Activated CD4-positive, alpha-beta T cell treated with anti-CD3 and anti-CD28 coated beads, Interleukin-2, amount 10 ng/mL, durations not matched to agents 7 days and 5 days (primary cell): Measurements from ENCODE around the gene VSX2. TPM values are rescaled to one million over a fixed set of nuclear protein-coding genes. Genes with fewer than 3 reads are reported as not detected.

Source experiments
- CTCF ChIA-PET: fragments of 350-600 bp; sonication (Branson Sonifier 250); formaldehyde crosslinking; loops from one replicate; lab custom pipeline; 2021; ENCODE audit warnings: antibody characterized with exemption; lab: Charles Lee
- POLR2A ChIA-PET: fragments of 350-600 bp; sonication (Branson Sonifier 250); formaldehyde crosslinking; loops from one replicate; lab custom pipeline; 2021; ENCODE audit warnings: antibody characterized with exemption; lab: Charles Lee
- DNase-seq: peaks from one replicate; pipeline ENCODE4 v3.0.0-alpha.2; 2020
- H3K27ac Mint-ChIP-seq: one replicate; pipeline ENCODE4 v1.8.0; 2021; ENCODE audit warnings: mild to moderate bottlenecking, moderate library complexity, mixed read lengths
- H3K27me3 Mint-ChIP-seq: one replicate; pipeline ENCODE4 v1.8.0; 2021; ENCODE audit warnings: mixed read lengths
- H3K36me3 Mint-ChIP-seq: one replicate; pipeline ENCODE4 v1.8.0; 2021; ENCODE audit warnings: low read depth, mixed read lengths
- H3K4me1 Mint-ChIP-seq: one replicate; pipeline ENCODE4 v1.8.0; 2021; ENCODE audit warnings: mixed read lengths
- H3K4me3 Mint-ChIP-seq: one replicate; pipeline ENCODE4 v1.8.0; 2021; ENCODE audit warnings: mild to moderate bottlenecking, moderate library complexity, mixed read lengths
- H3K9me3 Mint-ChIP-seq: one replicate; pipeline ENCODE4 v1.8.0; 2021; ENCODE audit warnings: mixed read lengths
- total RNA-seq, 2 experiments: library from RNA; stranded (reverse); gene quantifications; one replicate each; pipeline ENCODE4 v1.2.3, GENCODE V29; 2021

The VSX2 gene
- not detected for total RNA-seq

DNA sequence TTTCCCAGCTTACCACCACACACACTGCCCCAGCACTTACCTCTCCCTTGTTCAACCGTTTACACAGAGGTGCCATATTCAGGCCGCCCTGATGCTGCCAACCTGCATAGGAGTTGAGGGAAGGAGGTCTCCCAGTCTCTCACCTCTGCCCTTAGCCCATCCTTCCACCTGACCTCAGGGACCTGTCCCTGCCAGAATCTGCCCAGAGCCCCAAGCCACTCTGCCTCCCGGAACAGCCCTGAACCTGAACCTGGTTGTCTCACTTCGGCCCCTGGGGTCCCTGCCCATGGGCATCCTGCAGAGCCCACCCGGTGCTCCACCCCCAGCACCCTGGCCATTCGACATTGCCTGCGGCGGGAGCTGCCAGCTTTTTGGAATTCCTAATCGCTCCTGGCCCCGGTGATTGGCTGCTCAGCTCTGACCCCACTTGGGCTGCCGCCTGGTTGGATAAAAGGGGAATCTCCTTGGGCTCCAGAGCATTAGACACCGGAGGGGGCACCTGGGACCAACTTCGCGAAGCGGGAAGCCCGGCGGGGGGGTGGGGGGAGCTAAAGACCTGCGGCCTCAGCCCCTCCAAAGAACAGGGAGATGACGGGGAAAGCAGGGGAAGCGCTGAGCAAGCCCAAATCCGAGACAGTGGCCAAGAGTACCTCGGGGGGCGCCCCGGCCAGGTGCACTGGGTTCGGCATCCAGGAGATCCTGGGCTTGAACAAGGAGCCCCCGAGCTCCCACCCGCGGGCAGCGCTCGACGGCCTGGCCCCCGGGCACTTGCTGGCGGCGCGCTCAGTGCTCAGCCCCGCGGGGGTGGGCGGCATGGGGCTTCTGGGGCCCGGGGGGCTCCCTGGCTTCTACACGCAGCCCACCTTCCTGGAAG, at the start of gene VSX2:
VSX2 (plus strand) TSS at position 476 of the 874 bp plus-strand sequence; CDS start at position 589, 113 bp downstream.
- no peaks in the 10 kb centered on the region for H3K36me3 Mint-ChIP-seq
- no peak within 1 kb of the TSS for H3K4me3 Mint-ChIP-seq
- CTCF ChIA-PET: interaction anchor here (1.0 to 3.1 kb wide), 3 partner anchors 9 to 18 kb away, joined by 3 to 8 read pairs (median 5); no protein-coding TSS in a partner anchor
- POLR2A ChIA-PET: no interaction called here
- no peaks in the 10 kb centered on the region for H3K9me3 Mint-ChIP-seq
- peaks cover 18% of the 10 kb centered on the region for H3K4me1 Mint-ChIP-seq
- H3K27me3 Mint-ChIP-seq: peaks cover 78% of the 10 kb centered on the region
- no peak for DNase-seq
- no peak within 1 kb of the TSS for H3K27ac Mint-ChIP-seq

DNA sequence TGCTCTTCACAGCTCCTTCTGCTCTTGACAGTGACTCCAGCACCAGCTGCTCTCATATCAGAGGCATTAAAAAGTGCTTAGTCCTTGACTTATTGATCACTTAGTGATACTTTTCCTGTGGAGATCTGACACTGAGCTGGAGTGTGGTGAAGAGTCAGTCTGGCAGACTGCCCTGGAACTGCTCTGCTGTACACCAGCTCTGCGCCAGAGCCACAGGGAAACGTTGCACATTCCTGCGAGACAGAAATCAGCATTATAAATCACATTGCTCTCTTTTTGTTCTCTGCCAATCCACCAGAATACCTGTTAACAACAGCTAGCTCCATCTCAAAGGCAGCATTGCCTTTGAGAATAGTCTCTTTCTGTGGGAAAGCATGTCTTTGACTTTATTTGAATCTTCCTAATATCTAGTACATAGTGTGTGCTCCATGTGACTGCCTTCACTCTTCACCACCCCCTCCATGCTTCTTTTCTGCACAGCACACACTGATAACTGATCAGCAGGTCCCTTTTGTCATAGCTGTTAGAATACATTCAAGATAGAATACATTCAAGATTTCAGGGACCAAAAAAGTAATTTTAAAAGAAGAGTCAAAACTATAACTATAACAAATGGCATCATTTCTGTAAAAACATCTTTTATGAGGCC, 48.2 kb upstream of the VSX2 start:
- no peak overlapping the region for H3K27ac Mint-ChIP-seq
- CTCF ChIA-PET: interaction anchor here (1.3 kb wide), 1 partner anchor 13 kb away, joined by 4 read pairs; no protein-coding TSS in a partner anchor
- POLR2A ChIA-PET: no interaction called here
- H3K27me3 Mint-ChIP-seq: no peaks in the 10 kb centered on the region
- H3K4me1 Mint-ChIP-seq: no peaks in the 10 kb centered on the region
- H3K9me3 Mint-ChIP-seq: no peaks in the 10 kb centered on the region
- DNase-seq: no peak
- H3K36me3 Mint-ChIP-seq: no peaks in the 10 kb centered on the region
- H3K4me3 Mint-ChIP-seq: no peak overlapping the region

DNA sequence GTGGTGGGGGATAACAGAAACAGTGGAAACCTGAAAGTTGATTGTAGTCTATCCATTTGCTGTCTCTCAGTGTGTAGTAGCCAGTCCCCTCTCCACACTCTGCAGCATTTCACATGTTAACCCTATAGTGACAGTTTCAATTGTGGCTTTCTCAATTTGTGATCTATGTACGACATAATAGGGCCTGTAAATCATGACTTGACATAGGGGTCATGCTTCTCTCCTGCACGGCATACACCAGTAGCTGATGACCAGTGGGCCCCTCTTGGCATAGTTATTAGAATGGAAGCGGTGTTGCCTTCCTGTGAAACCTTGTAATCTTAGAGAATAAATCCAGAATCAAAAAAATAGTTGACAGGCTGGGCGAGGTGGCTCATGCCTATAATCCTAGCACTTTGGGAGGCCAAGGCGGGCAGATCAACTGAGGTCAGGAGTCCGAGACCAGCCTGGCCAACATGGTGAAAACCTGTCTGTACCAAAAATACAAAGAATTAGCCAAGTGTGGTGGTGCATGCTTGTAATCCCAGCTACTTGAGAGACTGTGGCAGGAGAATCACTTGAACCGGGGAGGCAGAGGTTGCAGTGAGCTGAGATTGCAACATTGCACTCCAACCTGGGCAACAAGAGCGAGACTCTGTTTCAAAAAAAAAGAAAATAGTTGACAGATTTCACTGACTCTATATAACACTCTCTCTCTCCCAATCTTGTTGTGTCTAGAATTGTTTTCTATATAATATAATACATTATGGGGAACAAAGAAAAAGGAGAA, 44.6 kb upstream of the VSX2 start:
- H3K4me3 Mint-ChIP-seq: no peak overlapping the region
- no peaks in the 10 kb centered on the region for H3K36me3 Mint-ChIP-seq
- H3K27ac Mint-ChIP-seq: no peak overlapping the region
- DNase-seq: no peak
- ChIA-PET CTCF (no interaction called here), POLR2A (no interaction called here)
- no peaks in the 10 kb centered on the region for H3K27me3 Mint-ChIP-seq
- H3K4me1 Mint-ChIP-seq: no peaks in the 10 kb centered on the region
- no peaks in the 10 kb centered on the region for H3K9me3 Mint-ChIP-seq

- H3K27ac Mint-ChIP-seq: no peak overlapping the region
- H3K36me3 Mint-ChIP-seq: no peaks in the 10 kb centered on the region
- CTCF ChIA-PET: interaction anchor here (0.6 kb wide), 1 partner anchor 25 kb away, joined by 3 read pairs; no protein-coding TSS in a partner anchor
- no peak overlapping the region for H3K4me3 Mint-ChIP-seq
- POLR2A ChIA-PET: no interaction called here
- H3K4me1 Mint-ChIP-seq: no peaks in the 10 kb centered on the region
- no peak for DNase-seq
- no peaks in the 10 kb centered on the region for H3K27me3 Mint-ChIP-seq
- no peaks in the 10 kb centered on the region for H3K9me3 Mint-ChIP-seq
Observed at GRCh38 chr14:74195623-74196022, 43.6 kb upstream of the VSX2 start.

DNA sequence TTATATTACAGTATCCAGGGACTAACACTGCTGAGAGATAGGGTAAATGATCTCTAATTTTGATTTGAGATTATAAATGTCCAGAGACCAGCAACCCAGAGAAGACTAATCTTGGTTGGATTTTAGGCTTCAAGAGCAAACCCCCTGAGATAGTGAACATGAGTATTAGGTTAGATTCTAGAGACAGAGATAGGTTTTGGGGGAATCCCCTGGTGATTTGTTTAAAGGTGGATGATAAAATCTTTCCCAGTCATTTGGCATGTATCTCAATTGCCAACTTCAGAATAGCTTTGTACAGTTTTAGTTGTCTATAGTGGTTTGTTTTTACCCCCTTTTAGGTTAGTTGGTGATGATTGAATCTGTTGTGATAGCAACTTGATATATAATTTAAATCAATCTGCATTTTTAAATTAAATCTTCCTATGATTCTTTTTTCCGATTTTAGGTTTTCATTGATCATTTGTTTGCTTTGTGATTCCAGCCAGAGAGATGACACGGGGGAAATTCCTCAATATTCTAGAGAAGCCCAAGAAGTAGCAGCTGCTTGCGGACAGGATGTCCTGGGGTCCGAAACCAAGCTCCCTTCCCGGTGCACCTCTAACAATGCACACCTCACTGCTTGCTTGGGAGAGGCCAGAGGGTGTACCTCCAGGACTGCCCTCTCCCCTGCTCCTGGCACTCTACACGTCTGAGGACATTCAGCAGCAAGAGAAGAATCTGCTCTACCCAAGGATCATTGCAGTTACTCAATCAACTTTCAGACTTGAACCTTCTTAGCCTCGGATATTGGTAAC, 40.6 kb upstream of the VSX2 start:
- POLR2A ChIA-PET: no interaction called here
- Mint-ChIP-seq H3K9me3 (no peaks in the 10 kb centered on the region), H3K27ac (no peak overlapping the region), H3K36me3 (no peaks in the 10 kb centered on the region), H3K4me1 (no peaks in the 10 kb centered on the region), H3K27me3 (no peaks in the 10 kb centered on the region), H3K4me3 (no peak overlapping the region)
- CTCF ChIA-PET: interaction anchor here (0.6 to 1.5 kb wide), 2 partner anchors 17 to 377 kb away, joined by 3 to 6 read pairs; no protein-coding TSS in a partner anchor
- no peak for DNase-seq

- no peaks in the 10 kb centered on the region for H3K9me3 Mint-ChIP-seq
- no peaks in the 10 kb centered on the region for H3K27me3 Mint-ChIP-seq
- H3K27ac Mint-ChIP-seq: no peak overlapping the region
- no peak for DNase-seq
- no peaks in the 10 kb centered on the region for H3K4me1 Mint-ChIP-seq
- no peak overlapping the region for H3K4me3 Mint-ChIP-seq
- no peaks in the 10 kb centered on the region for H3K36me3 Mint-ChIP-seq
- POLR2A ChIA-PET: no interaction called here
- CTCF ChIA-PET: interaction anchor here (0.6 kb wide), 1 partner anchor 623 kb away, joined by 4 read pairs; no protein-coding TSS in a partner anchor
Observed at GRCh38 chr14:74202113-74202512, 37.1 kb upstream of the VSX2 start.

DNA sequence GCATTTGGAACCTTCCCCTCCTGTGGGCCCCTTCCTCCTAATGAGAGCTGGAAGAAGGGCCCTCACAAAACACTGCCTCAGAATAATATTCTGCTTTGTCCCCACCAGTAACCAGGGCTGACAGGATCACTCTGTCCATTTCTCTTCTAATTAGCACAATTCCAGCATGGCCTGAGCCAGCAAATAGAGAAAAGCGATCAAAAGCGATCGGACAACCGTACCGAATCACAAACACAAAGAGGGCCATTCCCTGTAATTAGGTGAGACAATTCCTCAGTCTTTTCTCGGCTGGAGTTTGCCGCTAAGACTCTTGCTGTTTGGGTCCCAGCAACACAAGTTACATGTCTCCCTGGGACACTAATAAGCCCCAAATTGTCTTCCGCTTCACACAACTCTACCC, 35.6 kb upstream of the VSX2 start:
- CTCF ChIA-PET: no interaction called here
- no peak overlapping the region for H3K27ac Mint-ChIP-seq
- H3K9me3 Mint-ChIP-seq: no peaks in the 10 kb centered on the region
- POLR2A ChIA-PET: no interaction called here
- DNase-seq: no peak
- no peaks in the 10 kb centered on the region for H3K36me3 Mint-ChIP-seq
- H3K27me3 Mint-ChIP-seq: no peaks in the 10 kb centered on the region
- H3K4me1 Mint-ChIP-seq: no peaks in the 10 kb centered on the region
- no peak overlapping the region for H3K4me3 Mint-ChIP-seq

- ChIA-PET POLR2A (no interaction called here), CTCF (interaction anchor here (0.6 kb wide), 1 partner anchor 93 kb away, joined by 3 read pairs; no protein-coding TSS in a partner anchor)
- Mint-ChIP-seq H3K4me3 (no peak overlapping the region), H3K9me3 (no peaks in the 10 kb centered on the region), H3K27me3 (peaks cover 3% of the 10 kb centered on the region), H3K27ac (no peak overlapping the region), H3K36me3 (no peaks in the 10 kb centered on the region), H3K4me1 (no peaks in the 10 kb centered on the region)
- DNase-seq: no peak
Observed at GRCh38 chr14:74204491-74204890, 34.8 kb upstream of the VSX2 start.

DNA sequence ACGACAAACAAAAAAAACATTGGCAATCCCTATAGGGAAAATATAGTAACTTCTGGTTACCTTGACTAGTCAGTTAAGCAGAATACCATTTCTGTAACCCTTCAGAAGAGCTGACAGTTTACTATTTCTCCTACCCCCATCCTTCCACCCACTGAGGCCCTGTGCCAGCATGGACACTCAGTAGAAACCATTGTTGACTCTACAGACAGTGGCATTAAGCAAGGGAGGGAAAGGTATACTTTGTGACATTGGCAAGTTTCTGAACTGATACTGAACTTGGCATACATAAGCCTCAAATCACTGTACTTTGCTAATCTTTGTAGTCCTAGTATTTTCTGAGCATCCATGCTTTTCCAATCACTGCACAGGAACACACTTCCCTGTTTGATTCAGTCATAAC, 33.4 kb upstream of the VSX2 start:
- CTCF ChIA-PET: no interaction called here
- no peaks in the 10 kb centered on the region for H3K4me1 Mint-ChIP-seq
- H3K27ac Mint-ChIP-seq: no peak overlapping the region
- H3K9me3 Mint-ChIP-seq: no peaks in the 10 kb centered on the region
- POLR2A ChIA-PET: no interaction called here
- DNase-seq: no peak
- no peak overlapping the region for H3K4me3 Mint-ChIP-seq
- no peaks in the 10 kb centered on the region for H3K36me3 Mint-ChIP-seq
- H3K27me3 Mint-ChIP-seq: peaks cover 3% of the 10 kb centered on the region

DNA sequence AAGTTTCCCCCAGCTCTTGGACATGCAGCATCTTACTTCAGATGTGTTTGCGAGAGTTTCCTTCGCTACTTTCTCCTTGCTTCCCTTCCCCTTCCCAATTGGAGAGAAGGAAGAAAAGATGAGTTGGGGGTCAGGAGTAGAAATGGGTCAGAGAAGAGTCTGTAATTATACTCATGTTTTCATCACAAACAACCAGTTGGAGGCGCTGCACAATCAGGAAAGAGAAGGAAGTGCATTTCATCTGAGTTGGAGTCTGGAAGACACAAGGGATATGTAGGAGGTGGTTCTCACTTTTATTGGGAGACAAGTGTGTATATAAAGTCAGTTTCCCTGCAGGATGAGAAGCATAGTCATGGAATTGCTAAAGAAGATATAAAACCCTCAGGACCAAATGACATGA, 31.3 kb upstream of the VSX2 start:
- Mint-ChIP-seq H3K27ac (no peak overlapping the region), H3K9me3 (no peaks in the 10 kb centered on the region), H3K4me1 (no peaks in the 10 kb centered on the region), H3K36me3 (no peaks in the 10 kb centered on the region), H3K27me3 (peaks cover 4% of the 10 kb centered on the region), H3K4me3 (no peak overlapping the region)
- no peak for DNase-seq
- ChIA-PET POLR2A (no interaction called here), CTCF (no interaction called here)

DNA sequence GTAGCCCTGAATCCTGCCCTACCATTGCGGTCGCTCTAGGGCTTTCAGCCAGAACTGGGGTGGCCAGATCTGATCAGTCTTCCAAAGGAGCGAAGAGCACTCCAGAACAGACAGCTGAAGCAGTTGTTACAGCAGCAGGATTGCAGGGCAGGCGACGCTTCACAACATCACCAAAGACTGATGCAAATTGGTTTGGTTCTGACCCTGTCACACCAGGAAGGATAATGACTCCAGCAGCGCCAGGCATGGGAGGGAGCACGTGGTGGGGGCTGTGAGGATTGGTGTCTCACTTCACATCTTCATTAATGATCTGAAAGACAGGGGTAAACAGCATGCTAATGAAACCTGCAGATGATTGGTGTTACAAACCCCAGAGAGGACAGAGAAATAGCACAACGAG, 30.6 kb upstream of the VSX2 start:
- Mint-ChIP-seq H3K9me3 (no peaks in the 10 kb centered on the region), H3K36me3 (no peaks in the 10 kb centered on the region)
- CTCF ChIA-PET: interaction anchor here (1.2 kb wide), 1 partner anchor 43 kb away, joined by 3 read pairs; no protein-coding TSS in a partner anchor

GRCh38 chr14:74211945-74212580, 27.2 kb upstream of the VSX2 start:
- Mint-ChIP-seq H3K4me1 (no peaks in the 10 kb centered on the region), H3K27ac (no peak overlapping the region), H3K27me3 (peaks cover 9% of the 10 kb centered on the region), H3K9me3 (no peaks in the 10 kb centered on the region), H3K36me3 (no peaks in the 10 kb centered on the region), H3K4me3 (no peak overlapping the region)
- POLR2A ChIA-PET: no interaction called here
- DNase-seq: no peak
- CTCF ChIA-PET: no interaction called here

More for the DNA sequence above, 30.6 kb upstream of the VSX2 start:
- H3K27me3 Mint-ChIP-seq: peaks cover 5% of the 10 kb centered on the region
- POLR2A ChIA-PET: no interaction called here
- no peak overlapping the region for H3K4me3 Mint-ChIP-seq
- H3K27ac Mint-ChIP-seq: no peak overlapping the region
- no peaks in the 10 kb centered on the region for H3K4me1 Mint-ChIP-seq
- no peak for DNase-seq
